ENCODE data around the gene JAKMIP1.

Gene JAKMIP1

GRCh38 chr4:6200011-6200921 is at the start of gene JAKMIP1:
Gene JAKMIP1 (minus strand): TSS chr4:6200549. CDS start chr4:6112850, 87,699 bp downstream.
- DNase-seq: peak; percentile 79

GRCh38 chr4:6248394-6248793 is 48.0 kb upstream of the JAKMIP1 start:
- DNase-seq: no peak

- DNase-seq: no peak
Observed at GRCh38 chr4:6246170-6246634, 45.9 kb upstream of the JAKMIP1 start.

GRCh38 chr4:6245246-6246169 is 45.2 kb upstream of the JAKMIP1 start:
- DNase-seq: no peak

DNA sequence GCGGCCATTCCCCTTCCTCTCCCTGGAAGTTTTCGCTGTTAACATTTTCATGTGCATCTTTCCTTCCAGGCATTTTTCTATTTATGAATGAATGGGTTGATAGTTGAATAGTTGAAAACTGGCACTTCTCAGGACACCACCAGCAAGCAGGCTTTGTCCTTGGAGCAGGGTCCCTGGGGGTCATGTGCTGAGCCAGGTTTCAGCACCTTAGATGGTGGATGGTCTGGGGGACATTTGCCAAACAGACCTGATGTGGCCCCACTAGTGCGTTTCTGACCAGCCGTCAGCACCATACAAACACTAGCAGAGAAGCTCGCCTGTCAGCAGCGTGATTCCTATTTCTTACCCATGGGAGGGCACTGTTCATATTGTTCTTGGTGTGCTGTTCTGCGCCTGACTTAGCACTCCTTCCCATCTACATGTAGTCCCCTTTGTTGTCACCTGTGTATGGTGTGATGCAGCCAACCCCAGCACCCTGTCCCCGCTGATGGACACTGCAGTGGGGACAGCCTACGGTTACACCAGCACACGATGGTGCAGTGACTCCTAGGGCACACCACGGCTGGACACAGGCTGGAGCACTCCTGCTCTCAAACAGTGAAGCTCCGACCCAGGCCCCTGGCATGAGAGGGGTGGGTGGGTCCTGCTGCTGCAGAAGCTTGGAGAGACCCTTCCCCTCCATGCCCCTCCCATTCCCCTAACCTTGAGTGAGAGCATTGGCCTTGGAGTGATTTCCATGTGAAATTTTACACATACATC is 42.1 kb upstream of the JAKMIP1 start:
- DNase-seq: no peak

GRCh38 chr4:6241062-6241845 is 40.9 kb upstream of the JAKMIP1 start:
- no peak for DNase-seq

DNA sequence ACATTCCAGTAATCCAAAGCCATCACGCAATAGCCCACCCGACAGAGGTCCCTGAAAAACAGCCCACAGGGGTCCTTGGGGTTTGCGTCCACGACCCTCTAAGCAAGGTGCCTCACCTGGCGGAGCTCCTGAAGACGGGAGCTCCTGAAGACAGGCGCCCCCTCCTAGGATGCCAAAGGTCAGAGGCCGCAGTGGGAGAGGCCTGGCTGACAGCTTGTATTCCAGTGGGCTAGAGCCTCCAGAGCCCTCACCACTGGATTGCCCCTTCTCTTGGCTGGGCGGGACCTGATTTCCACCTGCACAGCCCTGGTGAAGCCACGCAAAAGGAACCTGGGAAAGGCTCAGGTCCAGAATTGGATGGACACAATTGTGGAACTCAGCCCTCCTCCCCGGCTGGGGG is 39.6 kb upstream of the JAKMIP1 start:
- DNase-seq: no peak

DNA sequence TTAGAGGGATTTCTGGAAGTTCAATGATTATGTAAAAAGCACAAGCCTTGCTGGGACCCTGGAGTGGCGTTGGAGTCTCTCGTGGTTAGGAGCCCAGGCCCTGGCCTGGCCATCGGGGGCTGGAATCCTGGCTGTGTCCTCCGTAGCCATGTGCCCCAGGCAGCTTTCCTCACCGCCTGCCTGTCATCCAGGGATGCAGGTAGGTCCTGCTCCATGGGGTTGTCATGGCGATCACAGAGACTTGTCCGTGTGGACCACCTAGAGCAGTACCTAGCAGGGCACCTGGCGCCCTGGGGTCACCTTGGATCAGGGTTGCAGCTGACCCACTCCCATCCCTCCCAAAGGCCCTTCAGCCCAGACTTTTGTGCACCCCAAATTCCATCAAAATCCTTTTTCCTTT is 39.1 kb upstream of the JAKMIP1 start:
- no peak for DNase-seq

- no peak for DNase-seq
Observed at GRCh38 chr4:6236816-6237390, 36.6 kb upstream of the JAKMIP1 start.

DNA sequence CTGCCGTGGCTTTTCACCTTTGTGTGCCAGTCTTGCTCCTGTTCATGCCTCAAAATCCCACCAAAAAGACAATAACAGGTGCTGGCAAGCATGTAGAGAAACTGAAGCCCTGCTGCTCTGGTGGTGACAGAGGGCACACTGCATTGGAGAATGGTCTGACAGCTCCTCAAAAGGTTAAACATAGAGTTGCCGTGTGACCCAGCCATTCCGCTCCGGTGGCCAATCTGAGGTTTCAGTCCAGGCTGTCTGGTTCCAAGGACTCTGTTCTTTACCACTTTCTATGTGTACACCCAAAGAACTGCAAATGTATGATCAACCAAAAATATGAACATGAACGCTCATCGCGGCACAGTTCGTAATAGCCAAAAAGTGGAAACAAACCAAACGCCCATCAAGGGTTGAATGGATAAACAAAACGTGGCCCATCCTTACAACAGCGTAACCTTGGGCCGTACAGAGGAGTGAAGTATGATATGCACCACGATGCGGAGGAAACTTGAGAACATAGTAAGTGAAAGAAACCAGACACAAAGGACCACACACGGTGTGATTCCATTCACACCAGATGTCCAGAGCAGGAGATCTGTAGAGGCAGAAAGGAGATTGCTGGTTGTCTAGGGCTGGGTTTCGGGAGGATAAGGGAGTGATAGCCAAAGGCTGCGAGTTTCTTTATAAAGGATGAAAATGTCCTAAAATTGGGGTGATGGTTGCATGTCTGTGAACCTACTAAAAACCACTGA is 35.7 kb upstream of the JAKMIP1 start:
- no peak for DNase-seq

DNA sequence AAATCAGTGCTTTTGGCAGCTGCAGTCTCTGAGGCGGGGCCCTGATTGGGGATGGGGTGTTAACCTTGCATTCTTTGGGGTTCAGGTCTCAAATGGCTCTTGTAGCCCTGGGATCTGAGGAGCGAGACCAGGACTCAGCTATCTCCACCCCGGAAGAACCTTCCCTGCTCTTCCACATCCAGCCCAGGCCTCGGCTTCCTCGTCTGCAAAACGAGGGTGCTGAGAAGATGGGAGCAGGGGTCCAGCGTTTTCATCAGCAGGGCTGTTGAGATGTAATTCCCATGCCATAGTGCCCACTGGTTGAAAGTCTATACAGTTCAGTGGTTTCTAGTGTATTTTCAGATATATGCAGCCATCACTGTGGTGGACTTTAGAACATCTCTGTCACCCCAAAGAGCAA is 34.7 kb upstream of the JAKMIP1 start:
- DNase-seq: no peak

GRCh38 chr4:6233929-6234328 is 33.6 kb upstream of the JAKMIP1 start:
- DNase-seq: no peak

DNA sequence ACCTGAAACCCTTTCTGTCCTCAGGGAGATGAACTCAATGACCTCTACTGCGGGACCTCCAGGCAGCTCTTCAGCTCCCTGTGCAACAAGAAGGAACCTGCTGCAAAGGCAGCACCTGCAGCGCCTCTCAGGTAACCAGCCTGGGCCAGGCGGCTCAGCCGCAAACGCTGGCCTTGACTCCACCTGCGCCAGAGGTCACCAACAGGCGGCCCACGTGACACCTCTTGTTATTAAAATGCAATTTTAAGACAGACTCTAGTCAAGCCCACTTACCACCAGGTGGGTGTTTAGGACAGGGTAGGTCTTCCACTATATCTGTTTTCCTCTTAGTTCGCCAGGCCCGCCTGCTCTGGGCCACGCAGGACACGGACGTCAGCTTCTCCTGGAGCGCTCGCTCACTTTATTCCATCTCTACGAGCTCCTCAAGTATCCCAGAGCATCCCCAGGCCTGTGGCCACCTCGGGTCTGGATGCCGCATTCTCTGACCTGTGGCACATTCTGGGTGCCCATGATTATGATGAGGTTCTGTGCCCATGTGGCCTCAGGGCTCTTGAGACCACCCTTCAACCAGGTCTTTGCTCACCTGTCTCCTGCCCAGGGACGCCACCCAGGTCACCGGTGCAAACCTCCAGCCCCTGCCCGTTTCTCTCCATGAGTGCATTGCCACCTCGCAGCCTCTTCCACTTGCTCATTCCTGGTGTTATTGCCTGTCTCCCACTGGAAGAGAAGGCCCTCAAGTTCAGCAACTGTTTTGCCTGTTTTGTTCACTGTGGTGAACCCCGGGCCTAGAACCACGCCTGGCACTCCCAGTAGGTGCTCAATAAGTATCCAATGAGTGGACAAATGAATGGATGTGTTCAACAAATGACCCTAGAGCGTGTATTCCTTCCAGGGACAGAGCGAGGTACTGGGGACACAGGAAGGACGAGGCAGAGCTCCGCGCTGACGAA is 32.8 kb upstream of the JAKMIP1 start:
- no peak for DNase-seq

- no peak for DNase-seq
Observed at GRCh38 chr4:6231663-6232165, 31.4 kb upstream of the JAKMIP1 start.

DNA sequence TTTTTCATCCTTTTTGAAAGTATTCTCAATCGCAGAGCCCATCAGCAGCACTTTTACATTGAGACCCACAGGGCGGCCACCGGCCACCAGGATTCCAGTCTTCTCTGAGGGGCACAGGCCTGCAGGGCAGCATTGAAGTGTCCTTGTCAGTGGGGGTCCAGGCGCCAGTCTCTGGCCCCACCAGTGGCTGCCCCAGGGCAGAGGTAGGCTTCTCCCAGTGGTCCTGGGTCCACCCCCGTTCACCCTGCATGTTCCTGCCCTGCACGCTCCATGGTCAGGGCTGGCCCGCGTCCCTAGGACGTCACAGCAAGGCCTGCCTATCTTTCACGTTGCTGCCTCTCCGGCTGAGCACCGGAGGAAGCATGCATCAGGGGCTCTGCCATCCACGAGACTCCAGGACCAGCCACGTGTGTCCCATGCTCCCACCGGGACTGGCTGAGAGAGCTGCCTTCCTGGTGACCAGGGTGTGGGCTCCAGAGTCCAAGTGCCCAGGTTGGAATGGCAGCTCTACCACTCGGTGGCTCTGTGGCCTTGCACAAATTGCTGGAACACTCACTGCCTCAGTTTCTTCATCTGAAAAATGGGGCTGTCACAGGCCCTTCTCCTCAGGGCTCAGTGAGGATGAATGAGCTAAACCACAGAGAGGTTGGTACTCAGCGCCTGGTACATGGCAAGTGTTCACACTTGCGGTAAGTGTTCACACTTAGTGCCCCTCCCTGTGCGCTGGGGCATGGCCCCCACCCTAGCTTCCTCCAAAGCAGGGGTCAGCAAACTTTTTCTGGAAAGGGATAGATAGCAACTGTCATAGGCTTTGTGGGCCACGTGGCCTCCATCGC is 30.7 kb upstream of the JAKMIP1 start:
- no peak for DNase-seq

DNA sequence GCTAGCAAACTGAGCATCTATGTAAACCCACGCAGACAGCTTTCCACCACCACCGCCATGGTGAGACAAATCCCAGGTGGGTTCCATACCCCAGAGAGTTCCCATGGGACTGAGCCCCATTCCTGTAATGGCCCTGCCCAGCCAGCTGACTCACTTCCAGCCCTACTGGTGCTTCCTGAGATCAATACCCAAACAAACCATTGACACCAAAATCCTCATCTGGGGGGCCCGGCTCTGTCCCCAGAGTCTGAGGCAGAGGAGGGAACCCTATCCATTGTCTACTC is 30.1 kb upstream of the JAKMIP1 start:
- no peak for DNase-seq

- DNase-seq: no peak
Observed at GRCh38 chr4:6229671-6230501, 29.5 kb upstream of the JAKMIP1 start.

GRCh38 chr4:6229095-6229494 is 28.7 kb upstream of the JAKMIP1 start:
- DNase-seq: no peak
